IMR-90 (cell line): ENCODE data around the gene FAIM. TPM values are rescaled to one million over a fixed set of nuclear protein-coding genes. Genes with fewer than 3 reads are reported as not detected.

ENCODE experiments used
- ATAC-seq: fragments of 200-7000 bp; cut with Tn5 transposase; 2 replicates; pipeline ENCODE4 v1.9.1; 2020; ENCODE audit warnings: low read depth, mild to moderate bottlenecking, moderate library complexity
- BruUV-seq: library from RNA; stranded (reverse); fragments of 400-500 nt; replicated peaks from 2 replicates; lab custom pipeline; 2021; lab: Mats Ljungman, UMichigan
- CTCF ChIA-PET: fragments of 300-600 bp; formaldehyde crosslinking; extraction: SDS; loops from one replicate; lab custom pipeline; 2021; ENCODE audit warnings: antibody characterized with exemption; lab: Yijun Ruan, JAX
- POLR2A ChIA-PET: fragments of 300-600 bp; sonication (Branson Sonifier 250); formaldehyde crosslinking; loops from one replicate; lab custom pipeline; 2022; ENCODE audit warnings: antibody characterized with exemption; ENCODE audit not compliant: unreplicated experiment; lab: Charles Lee
- DNase-seq: peaks from one replicate; pipeline ENCODE4 v3.0.0; 2013
- H2AFZ ChIP-seq: replicated peaks from 2 replicates; pipeline ENCODE3; 2013; ENCODE audit warnings: low read length, mild to moderate bottlenecking; ENCODE audit not compliant: poor library complexity
- H2AK5ac ChIP-seq: 2 replicates; pipeline ENCODE4 v1.6.1; 2013; ENCODE audit warnings: low read depth, low read length, inconsistent platforms
- H2AK9ac ChIP-seq: replicated peaks from 2 replicates; pipeline ENCODE3; 2013; ENCODE audit warnings: mild to moderate bottlenecking, low read depth, low read length, moderate library complexity; ENCODE audit not compliant: poor library complexity
- H2BK120ac ChIP-seq: 2 replicates; pipeline ENCODE4 v1.6.1; 2013; ENCODE audit warnings: low read depth, low read length, inconsistent platforms
- H2BK15ac ChIP-seq: 3 replicates; pipeline ENCODE4 v1.6.1; 2013; ENCODE audit warnings: low read depth, low read length, inconsistent platforms
- H2BK20ac ChIP-seq: 2 replicates; pipeline ENCODE4 v1.6.1; 2013; ENCODE audit warnings: low read depth, mild to moderate bottlenecking, inconsistent platforms, low read length, moderate library complexity
- H2BK5ac ChIP-seq: 2 replicates; pipeline ENCODE4 v1.6.1; 2013; ENCODE audit warnings: mild to moderate bottlenecking, low read depth, low read length, inconsistent platforms; ENCODE audit not compliant: poor library complexity, severe bottlenecking
- H3K14ac ChIP-seq: replicated peaks from 2 replicates; pipeline ENCODE4 v1.6.1; 2013; ENCODE audit warnings: low read depth, low read length, inconsistent platforms
- H3K18ac ChIP-seq: 2 replicates; pipeline ENCODE4 v1.6.1; 2013; ENCODE audit warnings: low read depth, low read length, control low read depth
- H3K23ac ChIP-seq: 2 replicates; pipeline ENCODE4 v1.6.1; 2013; ENCODE audit warnings: low read depth, low read length, inconsistent platforms
- H3K27ac ChIP-seq: 2 replicates; pipeline ENCODE4 v1.5.1; 2013; ENCODE audit warnings: mild to moderate bottlenecking, control low read depth, low read length; ENCODE audit not compliant: insufficient read depth
- H3K27me3 ChIP-seq: 2 replicates; pipeline ENCODE4 v1.6.1; 2013; ENCODE audit warnings: low read length; ENCODE audit not compliant: control insufficient read depth, insufficient read depth
- H3K36me3 ChIP-seq: 2 replicates; pipeline ENCODE4 v1.6.1; 2013; ENCODE audit warnings: low read length, mixed read lengths; ENCODE audit not compliant: control insufficient read depth, insufficient read depth
- H3K4ac ChIP-seq: 2 replicates; pipeline ENCODE4 v1.6.1; 2013; ENCODE audit warnings: low read depth, low read length, inconsistent platforms
- H3K4me1 ChIP-seq: 2 replicates; pipeline ENCODE4 v1.6.1; 2013; ENCODE audit warnings: low read length, mixed read lengths; ENCODE audit not compliant: control insufficient read depth, insufficient read depth
- H3K4me2 ChIP-seq: 2 replicates; pipeline ENCODE4 v1.6.1; 2013; ENCODE audit warnings: low read depth, mild to moderate bottlenecking, control low read depth, low read length, moderate library complexity
- H3K4me3 ChIP-seq: 2 replicates; pipeline ENCODE4 v1.5.1; 2013; ENCODE audit warnings: low read depth, mild to moderate bottlenecking, control low read depth, low read length, moderate library complexity; ENCODE audit not compliant: insufficient read depth
- H3K56ac ChIP-seq: 2 replicates; pipeline ENCODE4 v1.6.1; 2013; ENCODE audit warnings: low read length, inconsistent platforms; ENCODE audit not compliant: insufficient read depth; ENCODE audit errors: extremely low read depth
- H3K79me1 ChIP-seq, 2 experiments: 2 replicates each; pipeline ENCODE4 v1.6.1; 2013; ENCODE audit warnings: low read length in 2 of 2, inconsistent platforms in 1 of 2, low read depth in 1 of 2
- H3K9ac ChIP-seq: 2 replicates; pipeline ENCODE4 v1.6.1; 2013; ENCODE audit warnings: low read depth, low read length, control low read depth
- H3K9me1 ChIP-seq: 2 replicates; pipeline ENCODE4 v1.6.1; 2013; ENCODE audit warnings: low read length, inconsistent platforms; ENCODE audit not compliant: insufficient read depth
- H3K9me3 ChIP-seq: 2 replicates; pipeline ENCODE4 v1.6.1; 2013; ENCODE audit warnings: low read length; ENCODE audit not compliant: control insufficient read depth, insufficient read depth
- H4K20me1 ChIP-seq: 2 replicates; pipeline ENCODE4 v1.6.1; 2013; ENCODE audit warnings: low read length, inconsistent platforms; ENCODE audit not compliant: insufficient read depth
- H4K5ac ChIP-seq: 2 replicates; pipeline ENCODE4 v1.6.1; 2013; ENCODE audit warnings: mild to moderate bottlenecking, low read depth, low read length, control low read depth
- H4K8ac ChIP-seq, 2 experiments: 2 replicates each; pipeline ENCODE4 v1.6.1; 2013; ENCODE audit warnings: low read depth in 2 of 2, low read length in 2 of 2, control low read depth in 1 of 2, inconsistent platforms in 1 of 2
- H4K91ac ChIP-seq: 2 replicates; pipeline ENCODE4 v1.6.1; 2013; ENCODE audit warnings: low read depth, low read length, inconsistent platforms; ENCODE audit not compliant: insufficient read depth
- BHLHE40 ChIP-seq: fragments of 150-350 bp; IDR thresholded peaks from 2 replicates; pipeline ENCODE4 v1.6.1; 2016; ENCODE audit warnings: mild to moderate bottlenecking, low read depth, low read length
- CEBPB ChIP-seq: IDR thresholded peaks from 2 replicates; pipeline ENCODE4 v1.6.1; 2012; ENCODE audit warnings: low read depth, low read length, improper control_type of control experiment
- CHD1 ChIP-seq: IDR thresholded peaks from 2 replicates; pipeline ENCODE4 v1.6.1; 2012; ENCODE audit warnings: low read depth, low read length, improper control_type of control experiment
- CTCF ChIP-seq: conservative IDR thresholded peaks from 2 replicates; pipeline ENCODE4 v1.5.1; 2012; ENCODE audit warnings: mild to moderate bottlenecking, low read depth, low read length, improper control_type of control experiment
- ELK1 ChIP-seq: fragments of 150-350 bp; IDR thresholded peaks from 2 replicates; pipeline ENCODE4 v1.6.1; 2016; ENCODE audit warnings: low read depth, mild to moderate bottlenecking, low read length, moderate library complexity, borderline replicate concordance
- FOS ChIP-seq: fragments of 150-350 bp; IDR thresholded peaks from 2 replicates; pipeline ENCODE4 v1.6.1; 2016; ENCODE audit warnings: low read depth, low read length
- MAFK ChIP-seq: IDR thresholded peaks from 2 replicates; pipeline ENCODE4 v1.6.1; 2012; ENCODE audit warnings: low read depth, low read length, improper control_type of control experiment
- MAZ ChIP-seq: IDR thresholded peaks from 2 replicates; pipeline ENCODE4 v1.6.1; 2012; ENCODE audit warnings: low read depth, mild to moderate bottlenecking, low read length, improper control_type of control experiment, moderate library complexity, borderline replicate concordance
- MXI1 ChIP-seq: IDR thresholded peaks from 2 replicates; pipeline ENCODE4 v1.6.1; 2012; ENCODE audit warnings: low read depth, mild to moderate bottlenecking, low read length, moderate library complexity, borderline replicate concordance
- NFE2L2 ChIP-seq: fragments of 150-350 bp; IDR thresholded peaks from 2 replicates; pipeline ENCODE4 v1.6.1; 2016; ENCODE audit warnings: low read depth, mild to moderate bottlenecking, low read length
- POLR2A ChIP-seq: IDR thresholded peaks from 2 replicates; pipeline ENCODE4 v1.6.1; 2012; ENCODE audit warnings: mild to moderate bottlenecking, low read depth, low read length
- RAD21 ChIP-seq: IDR thresholded peaks from 2 replicates; pipeline ENCODE4 v1.6.1; 2012; ENCODE audit warnings: low read length, improper control_type of control experiment
- RFX5 ChIP-seq: IDR thresholded peaks from 2 replicates; pipeline ENCODE4 v1.8.0; 2012; ENCODE audit warnings: low read depth, mild to moderate bottlenecking, low read length, moderate library complexity
- SMC3 ChIP-seq: fragments of 150-350 bp; IDR thresholded peaks from 2 replicates; pipeline ENCODE4 v1.6.1; 2016; ENCODE audit warnings: low read depth, mild to moderate bottlenecking, antibody characterized with exemption, low read length, moderate library complexity
- USF2 ChIP-seq: fragments of 150-350 bp; IDR thresholded peaks from 2 replicates; pipeline ENCODE4 v1.6.1; 2017; ENCODE audit warnings: mild to moderate bottlenecking, antibody characterized with exemption, low read length, low read depth
- WGBS, 2 experiments: methylation state at CpG; one replicate each; pipeline versions ENCODE4 v1.1.5 to v1.1.7; 2013; ENCODE audit warnings: missing lambda C conversion rate in 2 of 2; ENCODE audit not compliant: insufficient read length in 1 of 2; ENCODE audit errors: extremely low coverage in 2 of 2; 5-methylcytosine and 5-hydroxymethylcytosine counted together
- dilution Hi-C: fragments of 300-500 bp; cut with HindIII; formaldehyde crosslinking; loops from one replicate; pipeline ENCODE4 v1.14.3; 2018; ENCODE audit warnings: low sequenced_read_pairs; ENCODE audit not compliant: unreplicated experiment
- in situ Hi-C: fragments of 300-500 bp; cut with MboI; formaldehyde crosslinking; loops from 3 replicates; pipeline ENCODE4 v1.14.3; 2019; ENCODE audit warnings: low sequenced_read_pairs, inconsistent platforms, mixed read lengths
- intact Hi-C: fragments of 100-400 bp; cut with micrococcal nuclease; formaldehyde crosslinking; loops from 2 replicates; pipeline ENCODE4 v1.10.0; 2022
- polyA plus RNA-seq, 3 experiments: library from polyadenylated mRNA; depleted of rRNA; stranded (reverse); fragments of >200 nt; gene quantifications; 2 replicates each; pipeline ENCODE4 v1.2.3, GENCODE V29; 2012; ENCODE audit warnings: low replicate concordance in 1 of 3
- total RNA-seq: library from RNA; depleted of rRNA; stranded (reverse); fragments of >200 nt; gene quantifications from 2 replicates; pipeline ENCODE4 v1.2.3, GENCODE V29; 2012

FAIM gene
- total and polyA plus RNA-seq, 2 of the 4 experiments (the other 2 are of a cell fraction): 2.5 to 3.4 TPM

- Histone ChIP-seq H3K14ac (no peak overlapping the region), H3K23ac (no peak overlapping the region), H3K79me1 (peaks cover 3 to 14% of the 10 kb centered on the region in 2 experiments; a peak in 2 of 4 replicates), H4K91ac (no peak overlapping the region), H2AK5ac (no peak overlapping the region), H2BK5ac (no peak overlapping the region), H2AK9ac (no peak overlapping the region), H3K18ac (no peak overlapping the region), H2BK120ac (no peak overlapping the region), H2AFZ (peak overlapping the region; percentile 83), H3K9me1 (no peaks in the 10 kb centered on the region), H3K4me2 (no peak overlapping the region), H3K4me1 (no peaks in the 10 kb centered on the region), H4K8ac (no peak overlapping the region), H2BK20ac (no peak overlapping the region), H4K20me1 (no peaks in the 10 kb centered on the region), H2BK15ac (no peak overlapping the region), H3K27me3 (no peaks in the 10 kb centered on the region), H3K9ac (no peak overlapping the region), H3K56ac (no peak overlapping the region), H3K4ac (0 out of 2 replicates have a peak overlapping the region, but pooled peaks have one; percentile 17), H3K27ac (no peak overlapping the region), H4K5ac (no peak overlapping the region), H3K36me3 (no peaks in the 10 kb centered on the region), H3K9me3 (no peaks in the 10 kb centered on the region), H3K4me3 (peak overlapping the region; percentile 54; the same call in 1 of the 2 replicates)
- dilution Hi-C loops (no loop called here), in situ Hi-C loops (loop anchor here (5.0 to 25.0 kb wide), 2 partner anchors 322 to 742 kb away; partner anchors contain the start of gene MRPS22), intact Hi-C loops (loop anchor here (1.0 to 10.0 kb wide), 6 partner anchors 99 to 732 kb away; partner anchors contain the start of gene PIK3CB)
- no TSS peak for BruUV-seq
- POLR2A ChIA-PET: no interaction called here
- CTCF ChIA-PET: interaction anchor here (0.9 to 3.6 kb wide), 9 partner anchors 8 to 341 kb away, joined by 3 to 42 read pairs (median 5); no protein-coding TSS in a partner anchor
- ATAC-seq (no peak), DNase-seq (no peak)
- WGBS, 2 experiments: 100% methylated on average over 1 of the region's 6 CpGs; no CpG with 5 or more reads in 1 of the 2 experiments
- TF ChIP-seq CEBPB (no peak), RAD21 (no peak), BHLHE40 (no peak), RFX5 (no peak), POLR2A (no peak), FOS (no peak), CTCF (no peak), USF2 (no peak), CHD1 (no peak), SMC3 (no peak), MXI1 (no peak), MAZ (no peak), ELK1 (no peak), MAFK (no peak), NFE2L2 (no peak)
These were observed 13.5 kb upstream of the FAIM start for GRCh38 chr3:138594935-138595610.
